KOPT-K1 (cell line): ENCODE results near the gene CAMTA1.
"Not testable (repeated sequence)": the region's sequence is repeated elsewhere in the genome, so short reads cannot be mapped to it uniquely, and the experiment has no call there.

Experiments used
- H3K27ac ChIP-seq: fragments of 200-600 bp; sonication (generic); 2 replicates; pipeline ENCODE4 v1.5.1; 2016; ENCODE audit warnings: antibody characterized with exemption, mild to moderate bottlenecking, low read depth, low read length; ENCODE audit not compliant: poor library complexity, severe bottlenecking
- H3K36me3 ChIP-seq: fragments of 200-600 bp; sonication (generic); 2 replicates; pipeline ENCODE4 v1.5.1; 2017; ENCODE audit warnings: antibody characterized with exemption, mild to moderate bottlenecking, low read length, moderate library complexity; ENCODE audit not compliant: insufficient read depth
- H3K9me3 ChIP-seq: fragments of 200-600 bp; sonication (generic); 2 replicates; pipeline ENCODE4 v1.5.1; 2017; ENCODE audit warnings: antibody characterized with exemption, low read length, mild to moderate bottlenecking; ENCODE audit not compliant: insufficient read depth, poor library complexity, severe bottlenecking

Gene CAMTA1

DNA sequence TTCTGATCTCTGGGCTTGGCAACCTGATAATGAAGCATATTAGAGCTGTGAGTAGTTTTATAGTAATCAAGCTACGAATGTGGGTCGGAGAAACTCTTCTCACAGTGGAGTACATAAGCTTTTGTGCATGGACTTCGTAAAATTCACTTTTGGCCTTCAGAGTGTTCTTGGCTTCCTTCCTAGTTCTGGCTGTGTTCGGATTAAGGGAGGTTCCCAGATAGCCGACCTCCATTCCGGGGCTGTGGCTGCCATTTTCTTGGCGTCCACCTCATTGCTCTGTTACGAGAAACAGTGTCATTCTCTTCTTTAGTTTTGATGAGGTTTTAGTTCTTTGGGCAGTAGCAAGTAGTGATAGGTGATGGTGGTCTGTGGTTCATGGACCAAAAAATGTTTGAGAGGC lies 26.3 kb downstream of the CAMTA1 start:
- no peaks in the 10 kb centered on the region for H3K9me3 ChIP-seq
- no peaks in the 10 kb centered on the region for H3K36me3 ChIP-seq
- H3K27ac ChIP-seq, result no peak overlapping the region

DNA sequence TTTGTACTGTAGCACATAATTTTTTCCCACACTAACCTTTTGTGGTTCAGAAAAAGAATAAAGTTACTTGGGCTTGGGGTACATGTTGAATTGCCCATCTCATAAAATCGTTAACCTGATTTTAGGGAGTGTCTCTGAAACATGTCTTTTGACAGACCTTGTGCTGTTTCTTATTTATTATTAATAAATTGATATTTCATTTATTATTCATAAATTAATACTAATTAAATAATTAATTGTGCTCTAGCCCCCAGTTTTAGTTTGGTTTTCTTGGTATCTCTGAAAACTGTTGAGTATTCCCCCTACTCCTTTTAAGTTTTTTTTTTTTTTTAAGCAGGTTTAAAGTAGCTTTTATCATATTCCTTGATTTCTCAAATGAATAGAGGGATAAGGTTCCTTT lies 27.9 kb downstream of the CAMTA1 start:
- no peak overlapping the region for H3K27ac ChIP-seq
- no peaks in the 10 kb centered on the region for H3K9me3 ChIP-seq
- H3K36me3 ChIP-seq, result no peaks in the 10 kb centered on the region

DNA sequence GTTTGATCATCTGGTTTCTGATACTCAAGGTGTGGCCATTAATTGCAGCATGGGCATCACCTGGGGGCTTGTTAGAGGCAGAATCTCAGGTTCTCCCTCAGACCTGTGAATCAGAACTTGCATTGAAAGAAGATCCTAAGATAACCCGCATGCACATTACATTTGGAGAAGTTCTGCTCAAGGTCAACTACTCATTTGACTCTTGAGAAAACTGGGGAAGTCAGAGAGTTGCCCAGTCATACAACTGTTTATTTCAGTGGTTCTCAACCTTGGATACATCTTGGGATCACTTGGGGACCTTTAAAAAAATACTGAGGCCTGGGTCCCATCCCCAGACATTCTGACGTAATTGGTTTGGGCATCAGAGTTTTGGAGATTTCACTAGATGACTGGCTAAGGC lies 30.5 kb downstream of the CAMTA1 start:
- H3K36me3 ChIP-seq, result no peaks in the 10 kb centered on the region
- H3K27ac ChIP-seq, result no peak overlapping the region

DNA sequence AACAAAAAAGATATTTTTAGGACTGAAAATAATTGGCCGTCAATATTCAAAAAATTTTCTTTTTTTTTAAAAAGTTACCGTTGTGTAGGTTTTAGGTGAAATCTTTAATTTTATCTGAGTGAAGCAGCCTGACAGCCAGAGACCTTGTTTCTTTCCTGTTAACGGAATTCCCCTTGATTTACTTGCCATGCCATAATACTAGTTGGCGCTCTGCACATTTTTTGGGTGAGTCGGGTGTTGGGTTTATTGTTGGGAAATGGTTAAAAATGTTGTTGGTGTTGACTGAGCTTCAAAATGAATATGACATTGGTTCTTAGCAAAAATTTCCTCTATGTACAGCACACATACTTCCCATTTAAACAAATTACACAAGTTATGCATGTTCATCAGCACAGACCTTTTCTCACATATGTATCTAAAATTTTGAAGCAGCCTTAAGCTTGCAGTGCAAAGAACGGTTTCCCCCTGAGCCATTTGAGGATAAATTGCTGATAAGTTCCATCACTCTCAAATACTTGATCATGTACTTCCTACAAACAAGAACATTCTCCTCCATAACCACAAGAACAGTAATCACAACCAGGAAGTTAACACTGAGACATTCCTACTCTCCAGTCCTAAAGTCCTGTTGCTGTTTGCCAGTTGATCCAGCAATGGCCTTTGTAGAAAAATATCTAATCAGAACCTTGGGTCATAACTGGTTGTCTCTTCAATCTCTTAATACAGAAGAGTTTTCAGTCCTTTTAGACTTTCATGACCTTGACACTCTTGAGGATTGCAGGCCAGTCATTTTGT lies 34.2 kb downstream of the CAMTA1 start:
- H3K9me3 ChIP-seq, result no peaks in the 10 kb centered on the region
- no peaks in the 10 kb centered on the region for H3K36me3 ChIP-seq
- no peak overlapping the region for H3K27ac ChIP-seq

More for the DNA sequence above, 30.5 kb downstream of the CAMTA1 start:
- H3K9me3 ChIP-seq, result no peaks in the 10 kb centered on the region

DNA sequence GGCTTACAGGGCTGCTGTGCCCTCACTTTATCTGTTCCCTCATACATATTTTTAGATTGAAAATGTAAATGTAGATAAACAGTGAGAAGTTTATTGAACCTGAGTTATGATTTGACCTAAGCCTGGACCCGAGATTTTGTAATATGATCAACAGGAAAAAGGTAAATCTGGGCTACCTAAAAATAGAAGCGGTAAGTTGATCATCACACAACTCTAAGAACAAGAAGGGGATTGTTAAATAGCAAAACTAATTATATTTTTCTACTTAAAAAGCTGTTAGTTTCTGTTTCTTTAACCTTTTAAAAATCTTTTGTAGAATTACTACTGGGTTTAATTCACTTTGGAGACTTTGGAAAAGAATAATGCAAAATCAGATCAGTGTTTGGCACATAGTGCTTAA lies 35.6 kb downstream of the CAMTA1 start:
- Histone ChIP-seq H3K36me3 (peaks cover 8% of the 10 kb centered on the region; the same call in 1 of the 2 replicates), H3K9me3 (no peaks in the 10 kb centered on the region), H3K27ac (no peak overlapping the region)

DNA sequence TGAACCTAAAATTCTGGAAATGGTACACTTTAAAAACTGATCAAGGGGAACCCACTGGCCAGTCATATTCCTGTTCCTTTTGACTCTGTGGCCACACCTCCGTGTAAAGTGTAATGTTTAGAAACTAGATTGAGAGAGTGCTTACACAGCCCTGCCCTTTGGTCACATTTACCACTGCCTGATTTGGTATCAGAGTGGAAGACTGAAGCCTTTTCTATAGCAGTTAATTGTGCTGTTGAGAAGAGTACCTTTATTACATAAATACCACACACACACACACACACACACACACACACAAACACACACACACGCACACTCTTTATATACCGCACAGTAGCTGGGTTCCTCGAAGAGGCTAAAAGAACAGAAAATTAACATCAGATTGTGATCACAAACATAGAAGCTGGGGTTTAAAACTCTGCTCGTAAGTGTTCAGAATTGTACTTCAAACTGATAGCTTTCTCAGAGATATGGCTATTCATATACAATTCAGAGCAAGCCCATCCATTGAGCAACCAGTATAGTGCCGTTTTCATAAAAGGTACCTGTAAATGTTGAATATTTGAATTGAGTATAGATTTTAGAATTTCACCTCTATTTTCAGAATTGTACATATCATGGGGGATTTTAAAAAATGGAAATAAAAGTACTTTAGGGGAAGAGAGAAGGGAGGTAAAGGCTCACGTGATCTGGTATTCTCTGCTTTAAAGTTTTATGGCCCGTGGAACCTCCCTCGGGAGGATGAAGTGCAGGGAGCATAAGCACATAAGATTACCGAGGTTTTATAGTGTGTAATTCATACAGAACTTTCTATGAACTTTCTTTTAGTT lies 37.5 kb downstream of the CAMTA1 start:
- Histone ChIP-seq H3K36me3 (peaks cover 19% of the 10 kb centered on the region), H3K27ac (no peak overlapping the region), H3K9me3 (no peaks in the 10 kb centered on the region)

DNA sequence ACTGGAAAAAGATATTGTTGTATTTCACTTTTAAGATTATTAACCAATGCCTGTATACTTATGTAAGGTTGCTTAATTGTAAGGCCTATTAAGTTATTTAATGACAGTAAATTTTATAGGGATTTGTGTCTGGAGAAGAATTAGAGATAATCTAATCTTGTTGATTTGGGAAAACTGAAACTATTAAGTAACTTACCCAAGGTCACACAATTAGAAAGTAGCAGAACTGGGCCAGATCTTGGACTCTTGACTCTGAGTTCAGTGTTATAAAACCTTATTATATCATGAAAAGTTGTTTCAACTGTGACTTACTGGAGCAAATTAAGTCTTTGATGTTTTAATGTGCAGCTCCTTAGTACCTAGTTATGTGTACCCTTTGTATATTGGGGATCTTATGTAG lies 38.5 kb downstream of the CAMTA1 start:
- Histone ChIP-seq H3K9me3 (no peaks in the 10 kb centered on the region), H3K36me3 (peaks cover 22% of the 10 kb centered on the region), H3K27ac (no peak overlapping the region)

DNA sequence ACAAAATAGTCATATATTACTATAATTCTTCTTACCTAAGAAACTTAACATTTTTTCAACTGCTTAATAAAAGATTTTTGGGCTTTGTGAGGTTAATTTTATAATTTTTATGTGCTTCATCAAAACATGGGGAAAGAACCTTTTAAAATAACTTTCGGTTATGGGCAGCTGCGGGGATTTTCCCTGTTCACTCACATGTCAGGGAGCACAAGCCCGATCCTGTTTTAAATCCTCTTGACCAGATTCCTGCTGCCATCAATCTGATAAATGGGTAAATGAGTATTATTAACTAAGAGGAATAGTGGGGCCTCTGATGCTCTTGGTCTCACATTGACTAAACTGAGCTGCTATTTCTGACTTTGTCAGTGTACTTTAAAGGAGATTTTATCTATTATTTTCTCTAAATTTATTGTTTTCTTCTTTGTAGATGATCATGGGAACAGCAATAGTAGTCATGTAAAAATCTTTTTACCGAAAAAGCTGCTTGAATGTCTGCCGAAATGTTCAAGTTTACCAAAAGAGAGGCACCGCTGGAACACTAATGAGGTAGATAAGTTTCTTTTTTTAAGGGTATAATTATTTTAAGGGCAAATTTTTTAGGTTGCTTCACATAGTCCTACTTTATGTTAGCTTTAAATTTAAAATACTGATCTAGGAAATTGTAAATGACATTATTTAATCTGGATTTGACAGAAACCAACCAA lies 39.6 kb downstream of the CAMTA1 start:
- H3K9me3 ChIP-seq, result no peaks in the 10 kb centered on the region
- H3K27ac ChIP-seq, result no peak overlapping the region
- H3K36me3 ChIP-seq, result peaks cover 22% of the 10 kb centered on the region

DNA sequence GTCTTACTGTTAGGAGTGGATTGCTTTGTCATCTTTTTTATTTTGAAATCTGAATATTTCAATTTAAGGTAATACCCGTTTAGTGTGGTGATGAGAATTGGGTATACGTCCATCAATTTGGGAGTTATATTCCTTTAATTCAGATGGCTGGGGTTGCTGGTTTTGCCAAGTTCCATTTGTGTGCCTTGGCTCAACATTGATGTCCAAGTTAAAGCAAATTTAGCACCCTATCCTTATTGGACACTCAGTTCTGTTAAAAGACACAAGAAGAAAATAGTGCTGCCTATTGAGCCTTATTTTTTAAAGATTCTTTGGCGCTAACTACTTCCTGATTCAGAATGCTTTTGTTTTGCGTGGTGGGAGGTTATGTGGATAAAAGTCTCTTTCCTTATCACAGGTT lies 40.6 kb downstream of the CAMTA1 start:
- no peak overlapping the region for H3K27ac ChIP-seq
- no peaks in the 10 kb centered on the region for H3K9me3 ChIP-seq
- H3K36me3 ChIP-seq, result peaks cover 22% of the 10 kb centered on the region

DNA sequence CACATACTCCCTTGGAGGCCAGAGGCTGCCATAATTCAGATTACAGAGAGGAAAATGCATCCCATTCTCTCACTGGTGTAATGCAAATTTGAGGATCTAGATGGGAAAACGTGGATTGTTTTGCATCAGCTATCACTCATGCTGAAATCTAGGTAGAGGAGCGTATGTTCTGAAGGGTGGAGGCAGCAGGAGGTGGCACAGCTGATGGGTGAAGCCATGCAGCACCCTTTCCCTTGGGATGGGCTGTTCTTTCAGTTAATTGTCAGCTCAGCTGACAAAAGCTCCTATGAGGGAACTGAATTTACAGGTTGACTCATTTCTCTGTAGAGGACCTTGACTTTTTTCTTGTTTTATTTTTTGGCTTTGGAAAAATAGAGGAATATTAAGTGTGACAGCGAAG lies 41.8 kb downstream of the CAMTA1 start:
- Histone ChIP-seq H3K36me3 (peaks cover 22% of the 10 kb centered on the region), H3K27ac (no peak overlapping the region), H3K9me3 (no peaks in the 10 kb centered on the region)

DNA sequence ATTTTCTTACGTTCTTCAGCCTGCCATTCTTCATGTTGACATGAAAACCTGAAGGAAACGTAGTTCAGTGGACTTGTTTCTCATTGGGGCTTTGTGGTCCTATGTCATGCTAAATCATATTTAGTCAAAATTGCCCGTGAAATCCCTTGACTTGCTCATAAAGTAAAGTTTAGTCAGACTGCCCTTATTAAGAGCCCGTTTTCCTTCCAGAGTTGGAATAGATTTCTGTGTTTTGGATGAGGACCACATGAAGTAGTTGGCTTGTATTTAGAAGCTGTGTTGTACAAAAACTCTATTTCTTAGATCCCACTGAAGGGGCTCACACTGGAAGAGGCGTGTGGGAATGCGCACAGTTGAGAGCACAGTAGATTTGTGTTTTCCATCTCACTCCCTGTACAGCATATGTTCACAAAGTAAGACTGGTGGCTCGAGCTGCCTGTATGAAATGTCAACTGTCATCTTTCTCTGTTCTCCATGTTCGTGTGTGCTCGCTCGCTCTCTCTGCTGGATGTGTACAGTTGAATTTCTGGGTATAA lies 42.4 kb downstream of the CAMTA1 start:
- H3K36me3 ChIP-seq, result peaks cover 22% of the 10 kb centered on the region
- no peak overlapping the region for H3K27ac ChIP-seq
- H3K9me3 ChIP-seq, result no peaks in the 10 kb centered on the region

DNA sequence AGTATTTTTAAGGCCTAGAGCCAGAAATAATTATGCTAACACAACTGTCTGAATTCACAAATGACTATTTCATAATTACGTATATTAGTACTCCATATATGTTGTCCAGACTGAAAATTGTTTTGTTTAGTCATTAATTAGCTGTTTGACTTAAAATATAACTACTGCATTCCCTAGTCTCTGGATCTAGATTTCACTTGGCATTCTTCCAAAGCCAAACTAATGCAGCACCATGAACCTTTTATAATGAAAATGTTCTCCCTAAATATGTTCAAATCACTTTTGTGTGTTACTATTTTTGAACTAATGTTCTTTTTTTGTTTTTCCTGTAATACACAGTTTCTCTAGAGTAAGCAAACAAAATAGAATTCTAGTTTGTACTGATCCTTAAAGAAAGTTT lies 46.1 kb downstream of the CAMTA1 start:
- peaks cover 12% of the 10 kb centered on the region; the same call in 1 of the 2 replicates for H3K36me3 ChIP-seq
- no peak overlapping the region for H3K27ac ChIP-seq
- no peaks in the 10 kb centered on the region for H3K9me3 ChIP-seq

DNA sequence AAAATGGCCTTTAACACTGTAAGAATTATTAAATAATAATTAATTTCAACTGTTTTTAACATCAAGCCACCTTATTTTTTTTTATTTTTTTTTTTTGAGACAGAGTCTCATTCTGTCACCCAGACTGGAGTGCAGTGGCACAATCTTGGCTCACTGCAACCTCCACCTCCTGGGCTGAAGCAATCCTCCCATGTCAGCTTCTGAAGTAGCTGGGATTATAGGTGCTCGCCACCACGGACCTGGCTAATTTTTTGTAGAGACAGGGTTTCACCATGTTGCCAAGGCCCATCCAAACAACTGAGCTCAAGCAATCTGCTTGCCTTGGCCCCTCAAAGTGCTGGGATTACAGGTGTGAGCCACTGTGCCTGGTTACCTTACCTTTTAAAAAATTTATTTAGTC lies 46.8 kb downstream of the CAMTA1 start:
- H3K36me3 ChIP-seq, result peaks cover 10% of the 10 kb centered on the region; the same call in 1 of the 2 replicates
- H3K9me3 ChIP-seq, H3K27ac ChIP-seq: not testable (repeated sequence)

DNA sequence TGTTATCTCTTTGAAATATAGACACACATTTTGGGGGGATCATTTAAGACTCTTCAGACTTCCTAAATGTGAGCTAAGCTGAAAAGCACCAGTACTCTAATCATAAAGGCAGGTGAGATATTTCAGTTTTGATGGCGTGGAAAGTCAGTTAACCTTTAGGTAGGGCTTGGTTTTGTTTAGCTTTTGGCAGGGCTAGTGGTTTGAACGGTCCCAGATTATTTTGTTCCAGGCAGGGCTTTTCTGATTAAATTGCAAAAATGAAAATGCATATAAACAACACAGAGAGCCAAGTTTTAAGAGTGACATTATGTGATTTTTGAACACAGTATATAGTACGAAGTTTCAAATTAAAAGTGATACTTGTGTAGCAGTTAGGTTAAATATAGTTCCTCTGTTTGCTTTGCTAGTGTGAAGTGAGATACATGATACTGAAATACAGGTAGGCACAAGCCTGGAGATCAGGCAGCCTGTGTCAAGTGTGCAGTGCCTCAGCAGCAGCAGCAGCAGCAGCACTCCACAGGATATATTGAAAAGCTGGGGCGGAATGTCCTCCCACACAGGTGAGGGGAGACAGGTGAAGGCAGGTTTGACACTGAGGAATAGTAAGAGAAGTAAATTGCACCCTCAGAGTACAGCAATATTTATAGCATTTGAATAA lies 47.4 kb downstream of the CAMTA1 start:
- Histone ChIP-seq H3K27ac (no peak overlapping the region), H3K9me3 (no peaks in the 10 kb centered on the region), H3K36me3 (peaks cover 4% of the 10 kb centered on the region; the same call in 1 of the 2 replicates)
